HepG2 (cell line): Measurements from ENCODE around the gene AEBP1. TPM values are rescaled to one million over a fixed set of nuclear protein-coding genes. Genes with fewer than 3 reads are reported as not detected.

Experiments used
- ARNT ChIP-seq: fragments of 450-650 bp; IDR thresholded peaks from 2 replicates; pipeline ENCODE4 v1.6.1; 2017
- ARNTL ChIP-seq: sonication (generic); formaldehyde crosslinking; IDR thresholded peaks from 2 replicates; pipeline ENCODE4 v1.4.0; 2020; ENCODE audit warnings: mild to moderate bottlenecking, missing genetic modification reagents
- CBX5 ChIP-seq: sonication (generic); formaldehyde crosslinking; IDR thresholded peaks from 2 replicates; pipeline ENCODE4 v1.4.0; 2020; ENCODE audit warnings: missing genetic modification reagents, borderline replicate concordance
- FOXK1 ChIP-seq: sonication (generic); formaldehyde crosslinking; IDR thresholded peaks from 2 replicates; pipeline ENCODE4 v1.4.0; 2020; ENCODE audit warnings: low read depth, missing genetic modification reagents, borderline replicate concordance
- HDAC6 ChIP-seq: fragments of 200-600 bp; sonication (generic); IDR thresholded peaks from 2 replicates; pipeline ENCODE4 v1.7.0; 2017; ENCODE audit warnings: mild to moderate bottlenecking, antibody characterized with exemption, low read length, low read depth
- HNRNPL ChIP-seq: fragments of 200-400 bp; formaldehyde crosslinking; IDR thresholded peaks from 2 replicates; pipeline ENCODE4 v1.6.1; 2017; ENCODE audit warnings: mild to moderate bottlenecking, low read depth, low read length
- MAF1 ChIP-seq: sonication (generic); formaldehyde crosslinking; IDR thresholded peaks from 2 replicates; pipeline ENCODE4 v1.5.0; 2020; ENCODE audit warnings: missing genetic modification reagents, borderline replicate concordance
- SOX6 ChIP-seq, 2 experiments: fragments of 450-650 bp in 1 of 2; sonication (generic) in 1 of 2; formaldehyde crosslinking in 1 of 2; IDR thresholded peaks; 2 replicates each; pipeline versions ENCODE4 v1.4.0 to v1.6.1; 2017 to 2020; ENCODE audit warnings: antibody characterized with exemption in 1 of 2, mild to moderate bottlenecking in 1 of 2, missing genetic modification reagents in 1 of 2
- SPEN ChIP-seq: sonication (generic); formaldehyde crosslinking; IDR thresholded peaks from 2 replicates; pipeline ENCODE4 v1.5.1; 2020; ENCODE audit warnings: low read depth, mild to moderate bottlenecking, missing genetic modification reagents
- YEATS4 ChIP-seq: sonication (generic); formaldehyde crosslinking; IDR thresholded peaks from 2 replicates; pipeline ENCODE4 v1.4.0; 2020; ENCODE audit warnings: missing genetic modification reagents, borderline replicate concordance
- ZBTB8A ChIP-seq: sonication (generic); formaldehyde crosslinking; IDR thresholded peaks from 2 replicates; pipeline ENCODE4 v1.4.0; 2020; ENCODE audit warnings: mild to moderate bottlenecking, low read depth, missing genetic modification reagents, borderline replicate concordance
- ZFP90 ChIP-seq: sonication (generic); formaldehyde crosslinking; IDR thresholded peaks from 2 replicates; pipeline ENCODE4 v1.8.0; 2022; ENCODE audit warnings: missing genetic modification reagents, mild to moderate bottlenecking, inconsistent platforms, borderline replicate concordance
- ZMYM3 ChIP-seq: sonication (generic); formaldehyde crosslinking; IDR thresholded peaks from 2 replicates; pipeline ENCODE4 v1.5.1; 2020; ENCODE audit warnings: mild to moderate bottlenecking, missing genetic modification reagents
- ZNF331 ChIP-seq: sonication (generic); formaldehyde crosslinking; IDR thresholded peaks from 2 replicates; pipeline ENCODE4 v1.4.0; 2020; ENCODE audit warnings: missing genetic modification reagents
- ZNF615 ChIP-seq: sonication (generic); formaldehyde crosslinking; IDR thresholded peaks from 2 replicates; pipeline ENCODE4 v1.5.0; 2020; ENCODE audit warnings: mild to moderate bottlenecking, missing genetic modification reagents, borderline replicate concordance
- ZNF629 ChIP-seq: sonication (generic); formaldehyde crosslinking; conservative IDR thresholded peaks from 2 replicates; pipeline ENCODE4 v1.5.0; 2020; ENCODE audit warnings: missing genetic modification reagents
- ZNF788 ChIP-seq: sonication (generic); formaldehyde crosslinking; IDR thresholded peaks from 2 replicates; pipeline ENCODE4 v1.5.0; 2020; ENCODE audit warnings: mild to moderate bottlenecking, missing genetic modification reagents, borderline replicate concordance
- ZSCAN20 ChIP-seq: sonication (generic); formaldehyde crosslinking; IDR thresholded peaks from 2 replicates; pipeline ENCODE4 v1.4.0; 2020; ENCODE audit warnings: missing genetic modification reagents, mild to moderate bottlenecking, borderline replicate concordance
- polyA plus RNA-seq, 8 experiments: library from polyadenylated mRNA; depleted of rRNA in 3 of 8; stranded (reverse) in 7 of 8; unstranded in 1 of 8; fragments of >200 nt; fragmentation: Illumina TruSeq in 4 of 8; extraction: Trizol in 4 of 8; gene quantifications; 2 replicates each; pipeline versions ENCODE4 v1.2.1 to v1.2.3, GENCODE V29; 2011 to 2016; ENCODE audit warnings: low read depth in 4 of 8, missing spikeins in 1 of 8, mixed read lengths in 1 of 8; ENCODE audit not compliant: insufficient read depth in 1 of 8
- total RNA-seq, 5 experiments: library from RNA; depleted of rRNA; stranded (reverse); fragments of >200 nt; fragmentation: Illumina TruSeq; extraction: Trizol; gene quantifications; 2 replicates each; pipeline ENCODE4 v1.2.3, GENCODE V29; 2016; ENCODE audit warnings: low read depth in 1 of 5
- TF ChIP-seq, protein P1 (sequence below): sonication (generic); formaldehyde crosslinking; IDR thresholded peaks from 2 replicates; pipeline ENCODE4 v1.9.0; 2022; ENCODE audit warnings: low read depth, missing genetic modification reagents
- TF ChIP-seq, protein P2 (sequence below): sonication (generic); formaldehyde crosslinking; IDR thresholded peaks from 2 replicates; pipeline ENCODE4 v1.8.1; 2023; ENCODE audit warnings: missing genetic modification reagents, inconsistent platforms, borderline replicate concordance
- TF ChIP-seq, protein P3 (sequence below): sonication (generic); formaldehyde crosslinking; IDR thresholded peaks from 2 replicates; pipeline ENCODE4 v1.4.0; 2020; ENCODE audit warnings: missing genetic modification reagents

AEBP1 gene
- total and polyA plus RNA-seq, 2 of the 13 experiments (the other 11 are each of a cell fraction or from before 2014, with no cell fraction given) = 0.22 to 0.55 TPM

DNA sequence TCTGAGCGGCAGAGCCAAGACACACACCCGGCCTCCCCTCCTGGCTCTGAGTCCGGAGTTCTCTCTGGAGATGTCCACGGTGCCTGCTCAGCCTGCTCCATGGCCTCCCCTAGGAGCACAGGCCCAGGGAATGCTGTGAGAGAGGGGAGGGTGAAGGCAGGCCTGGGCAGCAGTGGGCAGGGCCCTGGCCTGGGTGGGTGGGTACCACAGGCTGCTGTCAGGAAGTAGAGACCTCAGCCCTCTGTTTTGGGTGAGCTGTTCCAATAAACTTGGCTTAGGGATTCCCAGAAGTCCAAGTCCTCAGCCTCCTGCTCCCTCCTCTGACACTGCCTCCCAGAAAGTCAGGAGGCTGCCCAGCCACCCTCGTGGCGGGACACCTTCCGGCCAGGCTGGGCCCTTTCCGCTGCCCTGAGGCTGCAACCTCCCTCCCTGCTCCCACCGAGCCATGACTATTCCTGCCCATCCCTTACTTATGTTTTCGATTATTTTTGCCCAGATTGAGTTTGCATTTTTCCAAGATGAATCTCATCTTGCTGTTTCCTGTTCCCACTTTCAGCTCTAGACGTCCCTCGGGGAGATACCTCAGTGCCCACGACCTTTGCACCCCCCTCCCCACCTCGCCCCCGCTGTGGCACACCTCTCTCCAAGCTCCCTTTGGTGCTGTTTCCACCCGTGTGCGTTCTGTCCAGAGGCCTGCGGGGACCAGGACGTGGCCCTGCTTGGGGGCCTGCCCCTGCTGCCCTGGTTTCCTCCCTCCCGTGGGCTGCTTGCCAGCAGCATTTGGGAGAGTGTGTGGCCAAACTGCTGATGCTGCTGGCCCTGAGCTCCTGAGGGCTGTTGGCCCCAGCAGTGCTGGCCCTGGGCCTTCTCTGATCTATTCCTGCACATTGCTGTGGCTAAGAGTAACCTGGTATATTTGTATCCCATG is 16.0 kb upstream of the AEBP1 start (continued):
- TF ChIP-seq ZNF615 = no peak
- TF ChIP-seq YEATS4 = no peak
- no peak for TF ChIP-seq SOX6 (IDR thresholded peaks at IDR 0.05)
- peak; percentile 33; the same call in 1 of the 2 replicates for TF ChIP-seq SOX6 (CRISPR knock-in tag; IDR thresholded peaks at IDR 0.05)
- no peak for TF ChIP-seq ARNT
- TF ChIP-seq ZFP90 (CRISPR knock-in tag) = peak; percentile 68; the same call in 1 of the 2 replicates
- peak; percentile 60; the same call in 1 of the 2 replicates for TF ChIP-seq ZNF331 (CRISPR knock-in tag)
- peak; percentile 31 for TF ChIP-seq SPEN (CRISPR knock-in tag)
- TF ChIP-seq, protein P1, sequence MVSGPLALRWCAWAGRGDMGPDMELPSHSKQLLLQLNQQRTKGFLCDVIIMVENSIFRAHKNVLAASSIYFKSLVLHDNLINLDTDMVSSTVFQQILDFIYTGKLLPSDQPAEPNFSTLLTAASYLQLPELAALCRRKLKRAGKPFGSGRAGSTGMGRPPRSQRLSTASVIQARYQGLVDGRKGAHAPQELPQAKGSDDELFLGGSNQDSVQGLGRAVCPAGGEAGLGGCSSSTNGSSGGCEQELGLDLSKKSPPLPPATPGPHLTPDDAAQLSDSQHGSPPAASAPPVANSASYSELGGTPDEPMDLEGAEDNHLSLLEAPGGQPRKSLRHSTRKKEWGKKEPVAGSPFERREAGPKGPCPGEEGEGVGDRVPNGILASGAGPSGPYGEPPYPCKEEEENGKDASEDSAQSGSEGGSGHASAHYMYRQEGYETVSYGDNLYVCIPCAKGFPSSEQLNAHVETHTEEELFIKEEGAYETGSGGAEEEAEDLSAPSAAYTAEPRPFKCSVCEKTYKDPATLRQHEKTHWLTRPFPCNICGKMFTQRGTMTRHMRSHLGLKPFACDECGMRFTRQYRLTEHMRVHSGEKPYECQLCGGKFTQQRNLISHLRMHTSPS (CRISPR knock-in tag) = no peak
- TF ChIP-seq ZNF629 (CRISPR knock-in tag) = no peak
- TF ChIP-seq FOXK1 (CRISPR knock-in tag) = no peak
- peak; percentile 83 for TF ChIP-seq HNRNPL
- TF ChIP-seq ARNTL (CRISPR knock-in tag) = no peak
- no peak for TF ChIP-seq MAF1
- no peak for TF ChIP-seq ZSCAN20 (CRISPR knock-in tag)
- TF ChIP-seq, protein P2, sequence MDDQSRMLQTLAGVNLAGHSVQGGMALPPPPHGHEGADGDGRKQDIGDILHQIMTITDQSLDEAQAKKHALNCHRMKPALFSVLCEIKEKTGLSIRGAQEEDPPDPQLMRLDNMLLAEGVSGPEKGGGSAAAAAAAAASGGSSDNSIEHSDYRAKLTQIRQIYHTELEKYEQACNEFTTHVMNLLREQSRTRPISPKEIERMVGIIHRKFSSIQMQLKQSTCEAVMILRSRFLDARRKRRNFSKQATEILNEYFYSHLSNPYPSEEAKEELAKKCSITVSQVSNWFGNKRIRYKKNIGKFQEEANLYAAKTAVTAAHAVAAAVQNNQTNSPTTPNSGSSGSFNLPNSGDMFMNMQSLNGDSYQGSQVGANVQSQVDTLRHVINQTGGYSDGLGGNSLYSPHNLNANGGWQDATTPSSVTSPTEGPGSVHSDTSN (CRISPR knock-in tag) = no peak
- TF ChIP-seq ZNF788 (CRISPR knock-in tag) = no peak
- no peak for TF ChIP-seq HDAC6
- peak; percentile 28; the same call in 1 of the 2 replicates for TF ChIP-seq CBX5 (CRISPR knock-in tag)
- TF ChIP-seq, protein P3, sequence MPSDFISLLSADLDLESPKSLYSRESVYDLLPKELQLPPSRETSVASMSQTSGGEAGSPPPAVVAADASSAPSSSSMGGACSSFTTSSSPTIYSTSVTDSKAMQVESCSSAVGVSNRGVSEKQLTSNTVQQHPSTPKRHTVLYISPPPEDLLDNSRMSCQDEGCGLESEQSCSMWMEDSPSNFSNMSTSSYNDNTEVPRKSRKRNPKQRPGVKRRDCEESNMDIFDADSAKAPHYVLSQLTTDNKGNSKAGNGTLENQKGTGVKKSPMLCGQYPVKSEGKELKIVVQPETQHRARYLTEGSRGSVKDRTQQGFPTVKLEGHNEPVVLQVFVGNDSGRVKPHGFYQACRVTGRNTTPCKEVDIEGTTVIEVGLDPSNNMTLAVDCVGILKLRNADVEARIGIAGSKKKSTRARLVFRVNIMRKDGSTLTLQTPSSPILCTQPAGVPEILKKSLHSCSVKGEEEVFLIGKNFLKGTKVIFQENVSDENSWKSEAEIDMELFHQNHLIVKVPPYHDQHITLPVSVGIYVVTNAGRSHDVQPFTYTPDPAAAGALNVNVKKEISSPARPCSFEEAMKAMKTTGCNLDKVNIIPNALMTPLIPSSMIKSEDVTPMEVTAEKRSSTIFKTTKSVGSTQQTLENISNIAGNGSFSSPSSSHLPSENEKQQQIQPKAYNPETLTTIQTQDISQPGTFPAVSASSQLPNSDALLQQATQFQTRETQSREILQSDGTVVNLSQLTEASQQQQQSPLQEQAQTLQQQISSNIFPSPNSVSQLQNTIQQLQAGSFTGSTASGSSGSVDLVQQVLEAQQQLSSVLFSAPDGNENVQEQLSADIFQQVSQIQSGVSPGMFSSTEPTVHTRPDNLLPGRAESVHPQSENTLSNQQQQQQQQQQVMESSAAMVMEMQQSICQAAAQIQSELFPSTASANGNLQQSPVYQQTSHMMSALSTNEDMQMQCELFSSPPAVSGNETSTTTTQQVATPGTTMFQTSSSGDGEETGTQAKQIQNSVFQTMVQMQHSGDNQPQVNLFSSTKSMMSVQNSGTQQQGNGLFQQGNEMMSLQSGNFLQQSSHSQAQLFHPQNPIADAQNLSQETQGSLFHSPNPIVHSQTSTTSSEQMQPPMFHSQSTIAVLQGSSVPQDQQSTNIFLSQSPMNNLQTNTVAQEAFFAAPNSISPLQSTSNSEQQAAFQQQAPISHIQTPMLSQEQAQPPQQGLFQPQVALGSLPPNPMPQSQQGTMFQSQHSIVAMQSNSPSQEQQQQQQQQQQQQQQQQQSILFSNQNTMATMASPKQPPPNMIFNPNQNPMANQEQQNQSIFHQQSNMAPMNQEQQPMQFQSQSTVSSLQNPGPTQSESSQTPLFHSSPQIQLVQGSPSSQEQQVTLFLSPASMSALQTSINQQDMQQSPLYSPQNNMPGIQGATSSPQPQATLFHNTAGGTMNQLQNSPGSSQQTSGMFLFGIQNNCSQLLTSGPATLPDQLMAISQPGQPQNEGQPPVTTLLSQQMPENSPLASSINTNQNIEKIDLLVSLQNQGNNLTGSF (CRISPR knock-in tag) = no peak
- TF ChIP-seq ZMYM3 = no peak
- TF ChIP-seq ZBTB8A (CRISPR knock-in tag) = no peak
